SK-N-SH treated with all-trans-retinoic acid at 6 μM for 48 hours (cell line): ENCODE measurements around the gene KDM4B.

Experiments
- ATAC-seq: fragments of 200-7000 bp; cut with Tn5 transposase; 3 replicates; pipeline ENCODE4 v1.9.1; 2020; ENCODE audit warnings: mild to moderate bottlenecking, moderate library complexity
- BACH2 ChIP-seq: fragments of 250-450 bp; sonication (Bioruptor Pico); IDR thresholded peaks from 2 replicates; pipeline ENCODE4 v1.9.0; 2021; ENCODE audit warnings: mild to moderate bottlenecking, borderline replicate concordance
- ESRRG ChIP-seq: fragments of 250-450 bp; sonication (Bioruptor Pico); IDR thresholded peaks from 2 replicates; pipeline ENCODE4 v1.6.1; 2021; ENCODE audit warnings: mild to moderate bottlenecking
- ISL1 ChIP-seq: fragments of 250-450 bp; sonication (Bioruptor Pico); IDR thresholded peaks from 2 replicates; pipeline ENCODE4 v2.1.2; 2022; ENCODE audit warnings: mild to moderate bottlenecking, moderate library complexity
- OSR1 ChIP-seq: fragments of 250-450 bp; sonication (Bioruptor Pico); IDR thresholded peaks from 2 replicates; pipeline ENCODE4 v1.8.0; 2022; ENCODE audit warnings: moderate library complexity, mild to moderate bottlenecking, inconsistent platforms
- PPARA ChIP-seq: fragments of 250-450 bp; sonication (Bioruptor Pico); IDR thresholded peaks from 2 replicates; pipeline ENCODE4 v1.5.0; 2020; ENCODE audit warnings: mild to moderate bottlenecking, borderline replicate concordance
- TOX ChIP-seq: fragments of 250-450 bp; sonication (Bioruptor Pico); IDR thresholded peaks from 2 replicates; pipeline ENCODE4 v1.8.0; 2021; ENCODE audit warnings: mild to moderate bottlenecking, moderate library complexity, borderline replicate concordance
- TSHZ2 ChIP-seq: fragments of 250-450 bp; sonication (Bioruptor Pico); IDR thresholded peaks from 2 replicates; pipeline ENCODE4 v1.5.0; 2020; ENCODE audit warnings: mild to moderate bottlenecking, moderate library complexity
- ZFP3 ChIP-seq: fragments of 250-450 bp; sonication (Bioruptor Pico); IDR thresholded peaks from 2 replicates; pipeline ENCODE4 v1.5.0; 2020; ENCODE audit warnings: mild to moderate bottlenecking, moderate library complexity
- ZFP30 ChIP-seq: fragments of 450-650 bp; formaldehyde crosslinking; IDR thresholded peaks from 2 replicates; pipeline ENCODE4 v1.5.0; 2022; ENCODE audit warnings: mild to moderate bottlenecking, moderate library complexity
- ZNF565 ChIP-seq: fragments of 450-650 bp; formaldehyde crosslinking; conservative IDR thresholded peaks from 2 replicates; pipeline ENCODE4 v1.5.0; 2020; ENCODE audit warnings: low read depth, mild to moderate bottlenecking, moderate library complexity
- ZNF70 ChIP-seq: fragments of 450-650 bp; formaldehyde crosslinking; IDR thresholded peaks from 2 replicates; pipeline ENCODE4 v1.5.0; 2020; ENCODE audit warnings: mild to moderate bottlenecking, moderate library complexity
- TF ChIP-seq, protein P1 (sequence below): fragments of 250-450 bp; sonication (Bioruptor Pico); IDR thresholded peaks from 2 replicates; pipeline ENCODE4 v1.8.0; 2021; ENCODE audit warnings: low read depth, mild to moderate bottlenecking, moderate library complexity, borderline replicate concordance
- TF ChIP-seq, protein P2 (sequence below): fragments of 250-450 bp; sonication (Bioruptor Pico); IDR thresholded peaks from 2 replicates; pipeline ENCODE4 v1.8.0; 2020; ENCODE audit warnings: mild to moderate bottlenecking, moderate library complexity, borderline replicate concordance

KDM4B gene

GRCh38 chr19:5144545-5145179, 175.7 kb downstream of the KDM4B start (continued):
- no peak for TF ChIP-seq PPARA (CRISPR knock-in tag)
- TF ChIP-seq, all 23 proteins: peak for 0

DNA sequence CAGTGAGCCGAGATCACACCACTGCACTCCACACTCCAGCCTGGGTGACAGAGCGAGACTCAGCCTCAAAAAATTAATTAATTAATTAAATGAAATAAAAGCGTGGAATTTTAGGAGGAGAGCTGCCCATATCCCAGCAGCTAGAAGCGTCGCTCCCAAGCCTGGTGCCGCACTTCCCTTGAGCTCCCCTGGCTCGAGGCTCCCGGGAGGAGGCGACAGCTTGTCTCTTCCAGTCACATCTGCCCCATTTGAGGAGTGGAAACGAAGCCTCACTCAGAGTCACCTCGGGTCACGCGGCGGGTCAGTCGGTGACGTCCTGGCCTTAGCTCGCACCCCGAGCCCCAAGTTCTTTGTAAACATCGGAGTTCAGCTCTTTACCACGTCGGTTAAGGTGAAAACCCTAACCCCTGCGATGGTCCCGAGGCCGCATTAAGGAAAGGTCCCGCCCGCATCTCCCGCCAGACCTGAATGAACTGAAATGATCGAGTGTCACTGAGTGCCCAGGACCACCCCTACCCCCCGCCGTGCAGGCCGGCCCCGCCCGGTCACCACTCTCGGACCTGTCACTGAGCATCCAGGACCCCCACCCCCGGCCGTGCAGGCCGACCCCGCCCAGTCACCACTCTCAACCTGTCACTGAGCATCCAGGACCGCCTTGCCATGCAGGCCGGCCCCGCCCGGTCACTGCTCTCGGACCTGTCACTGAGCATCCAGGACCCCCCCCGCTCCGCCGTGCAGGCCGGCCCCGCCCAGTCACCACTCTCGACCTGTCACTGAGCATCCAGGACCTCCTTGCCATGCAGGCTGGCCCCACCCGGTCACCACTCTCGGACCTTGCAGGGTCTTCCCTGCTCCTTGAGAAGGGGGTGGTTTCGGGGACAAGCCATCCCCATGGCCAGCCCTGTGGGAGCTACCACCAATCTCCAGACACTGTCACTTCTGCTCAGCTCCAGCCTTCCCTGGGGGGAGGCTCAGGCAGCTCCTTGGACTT, 176.9 kb downstream of the KDM4B start:
- no peak for ATAC-seq
- no peak for TF ChIP-seq OSR1
- TF ChIP-seq TSHZ2 (CRISPR knock-in tag), result no peak
- TF ChIP-seq ZFP3, result no peak
- TF ChIP-seq TOX (CRISPR knock-in tag), result no peak
- no peak for TF ChIP-seq ESRRG (CRISPR knock-in tag)
- TF ChIP-seq, protein P1, sequence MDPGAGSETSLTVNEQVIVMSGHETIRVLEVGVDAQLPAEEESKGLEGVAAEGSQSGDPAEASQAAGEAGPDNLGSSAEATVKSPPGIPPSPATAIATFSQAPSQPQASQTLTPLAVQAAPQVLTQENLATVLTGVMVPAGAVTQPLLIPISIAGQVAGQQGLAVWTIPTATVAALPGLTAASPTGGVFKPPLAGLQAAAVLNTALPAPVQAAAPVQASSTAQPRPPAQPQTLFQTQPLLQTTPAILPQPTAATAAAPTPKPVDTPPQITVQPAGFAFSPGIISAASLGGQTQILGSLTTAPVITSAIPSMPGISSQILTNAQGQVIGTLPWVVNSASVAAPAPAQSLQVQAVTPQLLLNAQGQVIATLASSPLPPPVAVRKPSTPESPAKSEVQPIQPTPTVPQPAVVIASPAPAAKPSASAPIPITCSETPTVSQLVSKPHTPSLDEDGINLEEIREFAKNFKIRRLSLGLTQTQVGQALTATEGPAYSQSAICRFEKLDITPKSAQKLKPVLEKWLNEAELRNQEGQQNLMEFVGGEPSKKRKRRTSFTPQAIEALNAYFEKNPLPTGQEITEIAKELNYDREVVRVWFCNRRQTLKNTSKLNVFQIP, result no peak
- TF ChIP-seq ZFP30 (CRISPR knock-in tag), result no peak
- no peak for TF ChIP-seq ISL1 (CRISPR knock-in tag)
- TF ChIP-seq ZNF70 (CRISPR knock-in tag), result no peak

DNA sequence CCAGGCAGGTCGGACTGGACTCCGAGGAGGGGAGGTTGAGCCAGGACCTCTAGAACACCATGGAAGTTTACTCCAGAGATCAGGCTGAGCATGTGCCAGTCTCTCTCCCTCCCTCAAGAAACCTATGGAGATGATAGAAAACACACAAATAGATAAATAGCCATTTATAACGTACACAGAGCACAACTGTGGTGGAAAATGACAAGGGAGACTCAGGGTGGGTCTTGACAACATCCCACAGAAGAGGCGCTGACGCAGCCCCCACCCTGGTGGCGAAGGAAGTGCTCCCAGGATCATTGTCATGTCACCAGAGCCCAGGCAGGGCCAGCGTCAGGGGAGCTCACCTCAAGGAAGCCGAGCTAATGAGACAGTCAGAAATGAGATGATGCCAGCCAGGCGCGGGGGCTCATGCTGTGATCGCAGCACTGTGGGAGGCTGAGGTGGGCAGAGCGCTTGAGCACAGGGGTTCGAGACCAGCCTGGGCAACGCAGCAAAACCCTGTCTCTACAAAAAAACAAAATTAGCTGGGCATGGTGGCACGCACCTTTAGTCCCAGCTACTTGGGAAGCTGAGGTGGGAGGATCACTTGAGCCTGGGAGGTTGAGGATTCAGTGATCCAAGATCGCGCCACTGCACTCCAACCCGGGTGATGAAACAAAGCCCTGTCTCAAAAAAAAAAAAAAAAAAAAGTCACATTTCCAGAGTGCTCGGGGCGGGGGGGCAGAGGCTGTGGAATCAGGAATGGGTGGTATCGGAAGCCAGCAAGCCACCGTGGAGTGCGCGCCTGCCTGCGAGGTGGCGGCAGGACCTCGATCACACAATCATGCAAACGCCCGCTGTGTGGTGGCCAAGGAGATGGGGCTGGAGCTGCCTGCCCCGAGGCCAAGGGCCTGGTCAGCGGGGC, 178.4 kb downstream of the KDM4B start:
- no peak for TF ChIP-seq BACH2 (CRISPR knock-in tag)
- no peak for TF ChIP-seq TOX (CRISPR knock-in tag)
- TF ChIP-seq ISL1 (CRISPR knock-in tag), result no peak
- TF ChIP-seq, all 23 proteins: peak for 0
- no peak for ATAC-seq

GRCh38 chr19:5147978-5148793, 179.3 kb downstream of the KDM4B start:
- no peak for TF ChIP-seq ZNF565
- no peak for TF ChIP-seq ESRRG (CRISPR knock-in tag)
- no peak for TF ChIP-seq TOX (CRISPR knock-in tag)
- TF ChIP-seq, protein P2, sequence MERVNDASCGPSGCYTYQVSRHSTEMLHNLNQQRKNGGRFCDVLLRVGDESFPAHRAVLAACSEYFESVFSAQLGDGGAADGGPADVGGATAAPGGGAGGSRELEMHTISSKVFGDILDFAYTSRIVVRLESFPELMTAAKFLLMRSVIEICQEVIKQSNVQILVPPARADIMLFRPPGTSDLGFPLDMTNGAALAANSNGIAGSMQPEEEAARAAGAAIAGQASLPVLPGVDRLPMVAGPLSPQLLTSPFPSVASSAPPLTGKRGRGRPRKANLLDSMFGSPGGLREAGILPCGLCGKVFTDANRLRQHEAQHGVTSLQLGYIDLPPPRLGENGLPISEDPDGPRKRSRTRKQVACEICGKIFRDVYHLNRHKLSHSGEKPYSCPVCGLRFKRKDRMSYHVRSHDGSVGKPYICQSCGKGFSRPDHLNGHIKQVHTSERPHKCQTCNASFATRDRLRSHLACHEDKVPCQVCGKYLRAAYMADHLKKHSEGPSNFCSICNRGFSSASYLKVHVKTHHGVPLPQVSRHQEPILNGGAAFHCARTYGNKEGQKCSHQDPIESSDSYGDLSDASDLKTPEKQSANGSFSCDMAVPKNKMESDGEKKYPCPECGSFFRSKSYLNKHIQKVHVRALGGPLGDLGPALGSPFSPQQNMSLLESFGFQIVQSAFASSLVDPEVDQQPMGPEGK (CRISPR knock-in tag), result no peak
- no peak for TF ChIP-seq ZFP30 (CRISPR knock-in tag)
- TF ChIP-seq, protein P1, result no peak
- TF ChIP-seq ZNF70 (CRISPR knock-in tag), result no peak
- TF ChIP-seq PPARA (CRISPR knock-in tag), result no peak
- ATAC-seq, result no peak
